Activated B cell treated with CpG ODN at 0.5 μM for 24 hours (primary cell): ENCODE results near the gene POLN. TPM values are rescaled to one million over a fixed set of nuclear protein-coding genes. Genes with fewer than 3 reads are reported as not detected.

Experiments used
- ATAC-seq: fragments of 200-7000 bp; cut with Tn5 transposase; one replicate; pipeline ENCODE4 v1.10.0; 2021; ENCODE audit warnings: low read depth, mild to moderate bottlenecking, moderate library complexity
- CTCF ChIA-PET: fragments of 350-600 bp; sonication (Branson Sonifier 250); formaldehyde crosslinking; loops from one replicate; lab custom pipeline; 2021; ENCODE audit warnings: antibody characterized with exemption; lab: Charles Lee
- POLR2A ChIA-PET: fragments of 350-600 bp; sonication (Branson Sonifier 250); formaldehyde crosslinking; loops from one replicate; lab custom pipeline; 2021; ENCODE audit warnings: antibody characterized with exemption; lab: Charles Lee
- DNase-seq: peaks from one replicate; pipeline ENCODE4 v3.0.0; 2022
- H3K27ac Mint-ChIP-seq: one replicate; pipeline ENCODE4 v1.8.0; 2020; ENCODE audit warnings: mixed read lengths
- H3K27me3 Mint-ChIP-seq: one replicate; pipeline ENCODE4 v1.8.0; 2021; ENCODE audit warnings: mixed read lengths
- H3K36me3 Mint-ChIP-seq: one replicate; pipeline ENCODE4 v1.8.0; 2021; ENCODE audit warnings: low read depth, mixed read lengths
- H3K4me1 Mint-ChIP-seq: one replicate; pipeline ENCODE4 v1.8.0; 2021; ENCODE audit warnings: mixed read lengths
- H3K4me3 Mint-ChIP-seq: one replicate; pipeline ENCODE4 v1.8.0; 2020; ENCODE audit warnings: mild to moderate bottlenecking, mixed read lengths
- H3K9me3 Mint-ChIP-seq: one replicate; pipeline ENCODE4 v1.8.0; 2020; ENCODE audit warnings: mixed read lengths
- intact Hi-C: fragments of 100-400 bp; cut with micrococcal nuclease; formaldehyde crosslinking; loops from one replicate; pipeline ENCODE4 v1.15.1; 2024
- total RNA-seq: library from RNA; stranded (reverse); gene quantifications from 2 replicates; pipeline ENCODE4 v1.2.3, GENCODE V29; 2022
- TF ChIP-seq, protein P1 (sequence below): fragments of 200-600 bp; IDR thresholded peaks from one replicate; pipeline ENCODE4 v1.8.0; 2022; ENCODE audit warnings: antibody characterized with exemption, mild to moderate bottlenecking

Gene POLN
- total RNA-seq, 1 donor from 2014 or later: 1.4 TPM

DNA sequence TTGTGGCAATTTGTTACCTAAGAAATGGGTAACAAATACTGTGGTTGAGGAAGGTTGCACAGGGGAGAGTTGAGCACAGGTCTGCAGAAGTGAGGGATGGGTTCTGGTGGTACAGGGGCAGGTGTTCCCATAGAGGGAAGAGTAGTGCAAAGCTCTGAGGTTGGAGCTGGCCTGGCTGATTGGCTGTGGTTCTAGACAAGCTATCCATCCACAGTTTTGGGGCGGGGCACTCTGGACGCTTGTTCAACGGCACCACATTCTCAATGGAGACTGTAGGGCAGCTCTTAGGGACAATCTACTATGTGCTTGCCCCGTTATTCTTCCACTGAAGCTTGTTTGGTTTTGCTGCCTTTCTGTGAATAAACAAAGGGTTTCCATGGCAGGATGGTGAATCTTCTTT is 147.4 kb downstream of the POLN start:
- peaks cover 25% of the 10 kb centered on the region for H3K27me3 Mint-ChIP-seq
- POLR2A ChIA-PET: no interaction called here
- TF ChIP-seq, protein P1, sequence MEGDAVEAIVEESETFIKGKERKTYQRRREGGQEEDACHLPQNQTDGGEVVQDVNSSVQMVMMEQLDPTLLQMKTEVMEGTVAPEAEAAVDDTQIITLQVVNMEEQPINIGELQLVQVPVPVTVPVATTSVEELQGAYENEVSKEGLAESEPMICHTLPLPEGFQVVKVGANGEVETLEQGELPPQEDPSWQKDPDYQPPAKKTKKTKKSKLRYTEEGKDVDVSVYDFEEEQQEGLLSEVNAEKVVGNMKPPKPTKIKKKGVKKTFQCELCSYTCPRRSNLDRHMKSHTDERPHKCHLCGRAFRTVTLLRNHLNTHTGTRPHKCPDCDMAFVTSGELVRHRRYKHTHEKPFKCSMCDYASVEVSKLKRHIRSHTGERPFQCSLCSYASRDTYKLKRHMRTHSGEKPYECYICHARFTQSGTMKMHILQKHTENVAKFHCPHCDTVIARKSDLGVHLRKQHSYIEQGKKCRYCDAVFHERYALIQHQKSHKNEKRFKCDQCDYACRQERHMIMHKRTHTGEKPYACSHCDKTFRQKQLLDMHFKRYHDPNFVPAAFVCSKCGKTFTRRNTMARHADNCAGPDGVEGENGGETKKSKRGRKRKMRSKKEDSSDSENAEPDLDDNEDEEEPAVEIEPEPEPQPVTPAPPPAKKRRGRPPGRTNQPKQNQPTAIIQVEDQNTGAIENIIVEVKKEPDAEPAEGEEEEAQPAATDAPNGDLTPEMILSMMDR: no peak
- ATAC-seq (no peak), DNase-seq (no peak)
- intact Hi-C loops: no loop called here
- no peaks in the 10 kb centered on the region for H3K4me1 Mint-ChIP-seq
- peaks cover 11% of the 10 kb centered on the region for H3K9me3 Mint-ChIP-seq
- H3K4me3 Mint-ChIP-seq: no peak overlapping the region
- H3K36me3 Mint-ChIP-seq: peaks cover 3% of the 10 kb centered on the region
- CTCF ChIA-PET: no interaction called here
- H3K27ac Mint-ChIP-seq: no peak overlapping the region

DNA sequence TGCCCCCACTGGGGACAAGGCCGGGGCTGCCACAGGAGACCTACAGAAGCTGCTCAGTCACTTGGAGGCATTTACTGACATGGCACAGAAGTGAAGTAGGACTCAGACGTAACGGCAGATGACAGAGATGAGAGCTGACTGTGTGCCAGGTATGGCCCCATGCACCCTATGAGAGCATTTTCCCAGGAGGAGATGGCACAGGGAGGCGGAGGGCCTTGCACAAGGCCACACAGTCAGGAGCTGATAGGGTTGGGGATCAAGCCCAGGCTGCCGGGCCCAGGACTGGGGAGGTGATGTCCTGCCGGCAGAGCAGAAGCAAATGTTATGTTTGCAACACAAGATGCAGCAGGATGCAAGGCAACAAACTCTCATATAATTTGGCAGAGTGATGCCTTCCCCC is 148.7 kb downstream of the POLN start:
- Mint-ChIP-seq H3K9me3 (peaks cover 11% of the 10 kb centered on the region), H3K27ac (no peak overlapping the region), H3K27me3 (peaks cover 19% of the 10 kb centered on the region), H3K4me1 (no peaks in the 10 kb centered on the region), H3K36me3 (peaks cover 3% of the 10 kb centered on the region), H3K4me3 (no peak overlapping the region)
- POLR2A ChIA-PET: no interaction called here
- DNase-seq (no peak), ATAC-seq (no peak)
- TF ChIP-seq, protein P1: no peak
- CTCF ChIA-PET: no interaction called here
- intact Hi-C loops: no loop called here

DNA sequence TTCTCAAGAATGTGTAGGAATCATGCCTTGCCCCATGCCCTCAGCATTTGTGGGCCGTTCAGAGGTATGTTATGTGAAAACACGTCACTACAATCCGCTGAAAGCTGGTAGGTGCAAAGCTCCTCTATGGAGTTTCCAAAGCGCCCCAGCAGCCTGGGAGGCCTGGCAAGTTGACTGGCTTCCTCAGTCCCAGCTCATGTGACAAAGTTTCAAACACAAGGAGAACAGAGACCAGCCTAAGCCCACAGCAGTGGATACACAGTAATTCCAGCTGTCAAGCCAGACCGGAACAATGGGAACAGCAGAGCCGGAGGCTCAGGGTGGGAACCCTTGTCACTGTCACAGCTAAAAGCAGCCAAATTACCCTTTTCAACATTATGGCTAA is 149.3 kb downstream of the POLN start:
- Mint-ChIP-seq H3K4me1 (no peaks in the 10 kb centered on the region), H3K27me3 (peaks cover 17% of the 10 kb centered on the region), H3K27ac (no peak overlapping the region), H3K4me3 (no peak overlapping the region), H3K36me3 (peaks cover 3% of the 10 kb centered on the region), H3K9me3 (peaks cover 11% of the 10 kb centered on the region)
- ATAC-seq (no peak), DNase-seq (no peak)
- TF ChIP-seq, protein P1: no peak
- ChIA-PET POLR2A (no interaction called here), CTCF (no interaction called here)
- intact Hi-C loops: no loop called here

DNA sequence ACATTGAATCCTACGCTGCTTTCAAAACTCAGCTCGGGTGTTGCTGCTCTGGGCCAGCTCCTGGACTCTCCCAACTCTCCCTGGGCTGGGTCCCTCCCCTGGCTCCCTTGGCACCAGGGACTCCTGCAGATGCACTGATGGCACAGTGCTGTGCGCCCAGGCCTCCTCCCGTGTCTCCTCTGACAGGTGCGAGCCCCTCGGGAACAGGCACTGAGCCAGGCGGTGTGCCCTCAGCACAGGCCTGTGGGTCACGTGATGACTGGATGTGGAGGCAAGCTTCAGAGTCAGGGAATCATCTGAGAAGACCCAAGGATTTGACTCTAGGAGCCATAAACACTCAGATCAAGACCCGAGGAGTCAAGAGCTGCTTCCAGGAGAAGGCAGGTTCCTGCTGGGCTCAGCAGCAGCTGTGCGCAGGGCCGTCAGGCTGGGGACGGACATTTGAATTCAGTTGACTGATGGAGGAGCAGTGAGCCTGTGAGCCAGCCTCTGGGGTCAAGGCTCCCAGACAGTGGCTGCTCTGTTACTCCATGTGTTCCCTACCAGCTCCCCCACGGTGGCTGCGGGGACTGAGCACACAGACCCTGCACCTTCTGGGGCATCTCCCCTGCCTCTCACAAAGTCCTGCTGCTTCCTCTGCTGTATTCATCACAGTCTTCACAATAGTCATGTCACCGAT is 149.8 kb downstream of the POLN start:
- intact Hi-C loops: no loop called here
- CTCF ChIA-PET: no interaction called here
- Mint-ChIP-seq H3K4me3 (no peak overlapping the region), H3K9me3 (peaks cover 11% of the 10 kb centered on the region), H3K36me3 (peaks cover 3% of the 10 kb centered on the region), H3K4me1 (no peaks in the 10 kb centered on the region), H3K27me3 (peaks cover 16% of the 10 kb centered on the region), H3K27ac (no peak overlapping the region)
- TF ChIP-seq, protein P1: no peak
- DNase-seq (no peak), ATAC-seq (no peak)
- POLR2A ChIA-PET: no interaction called here

DNA sequence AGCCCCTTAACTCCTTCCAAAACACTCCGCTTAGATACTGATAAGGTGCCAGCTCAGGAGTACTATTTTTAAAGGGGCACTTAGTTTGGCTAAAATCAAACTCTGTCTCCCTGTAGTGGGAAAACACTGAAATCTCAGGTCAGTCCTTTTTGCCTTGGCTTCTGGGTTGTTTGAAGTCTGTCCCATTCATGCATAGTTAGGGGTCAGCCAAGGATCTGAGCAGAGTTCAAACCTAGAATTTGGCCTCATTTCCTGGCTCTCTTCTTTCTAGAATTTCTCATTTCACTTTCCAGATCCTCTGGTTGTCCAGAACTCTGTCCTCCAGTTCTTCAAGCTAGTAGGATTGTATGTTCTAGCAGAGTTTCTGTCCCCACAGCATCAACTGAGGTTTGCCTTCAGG is 151.3 kb downstream of the POLN start:
- Mint-ChIP-seq H3K4me1 (no peaks in the 10 kb centered on the region), H3K27ac (no peak overlapping the region), H3K36me3 (no peaks in the 10 kb centered on the region), H3K4me3 (no peak overlapping the region), H3K9me3 (peaks cover 3% of the 10 kb centered on the region), H3K27me3 (peaks cover 7% of the 10 kb centered on the region)
- intact Hi-C loops: no loop called here
- ATAC-seq: no peak
- ChIA-PET POLR2A (no interaction called here), CTCF (no interaction called here)
- no peak for DNase-seq
- TF ChIP-seq, protein P1: no peak
